HUES64 (cell line): ENCODE results near the gene WHRN.

Experiments used
- H3K27ac ChIP-seq: 2 replicates; pipeline ENCODE4 v1.7.0; 2013; ENCODE audit warnings: low read depth, low read length, inconsistent platforms
- H3K27me3 ChIP-seq: 2 replicates; pipeline ENCODE4 v1.6.1; 2013; ENCODE audit warnings: mild to moderate bottlenecking, low read length; ENCODE audit not compliant: insufficient read depth
- H3K36me3 ChIP-seq: 2 replicates; pipeline ENCODE4 v1.6.1; 2013; ENCODE audit warnings: mild to moderate bottlenecking, low read length; ENCODE audit not compliant: insufficient read depth
- H3K4me1 ChIP-seq: 2 replicates; pipeline ENCODE4 v1.6.1; 2013; ENCODE audit warnings: mild to moderate bottlenecking, low read length, moderate library complexity; ENCODE audit not compliant: insufficient read depth
- H3K4me3 ChIP-seq: 2 replicates; pipeline ENCODE4 v1.5.1; 2013; ENCODE audit warnings: mild to moderate bottlenecking, low read length, moderate library complexity
- H3K9ac ChIP-seq: 2 replicates; pipeline ENCODE4 v1.6.1; 2013; ENCODE audit warnings: mild to moderate bottlenecking, low read depth, low read length
- H3K9me3 ChIP-seq: 2 replicates; pipeline ENCODE4 v1.6.1; 2013; ENCODE audit warnings: low read depth, low read length; ENCODE audit not compliant: insufficient read depth
- WGBS: fragments of 150-250, 120-280 bp; methylation state at CpG from one replicate; pipeline ENCODE4 v1.1.7; 2013; ENCODE audit warnings: missing lambda C conversion rate; 5-methylcytosine and 5-hydroxymethylcytosine counted together

The WHRN gene

DNA sequence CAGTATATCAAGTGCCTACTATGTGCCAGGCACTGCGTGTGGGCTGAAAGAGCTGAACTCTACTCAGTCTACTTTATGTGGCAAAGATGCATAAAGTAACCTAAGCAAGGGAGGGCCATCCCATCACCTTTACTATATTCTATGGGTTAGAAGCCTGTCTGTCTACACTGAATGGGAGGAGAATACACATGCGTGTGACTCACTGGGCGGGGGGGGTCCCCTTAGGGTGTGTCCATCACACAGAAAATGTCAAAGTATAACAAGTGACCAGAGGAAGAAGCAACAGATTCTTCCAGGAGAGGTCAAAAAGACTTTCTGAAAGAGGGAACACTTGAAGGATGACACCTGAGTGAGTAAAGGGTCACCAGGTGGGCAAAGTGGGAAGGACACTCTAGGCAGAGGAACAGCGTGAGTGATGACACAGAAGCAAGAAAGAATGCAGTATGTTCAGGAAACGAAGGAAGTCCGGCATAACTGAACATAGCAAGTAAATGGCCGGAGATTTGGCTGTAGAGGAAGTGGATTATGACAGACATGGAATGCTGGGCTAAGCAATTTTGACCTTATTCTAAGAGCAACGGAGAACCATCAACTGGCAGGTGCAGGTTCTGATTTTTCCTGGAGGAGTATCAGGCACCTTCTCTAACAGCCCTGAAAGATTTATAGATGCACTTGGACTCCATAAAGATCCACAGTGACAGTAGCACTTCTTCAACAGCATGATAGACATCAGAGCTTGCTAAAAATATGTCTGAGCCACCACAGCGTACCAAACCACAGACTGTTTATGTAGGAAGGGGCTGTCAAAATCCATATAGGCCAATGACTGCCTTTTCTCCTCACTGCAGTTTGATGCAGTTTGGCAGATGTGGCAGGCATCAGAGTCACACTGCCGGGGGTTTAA lies 8.0 kb upstream of the WHRN start:
- WGBS: 93% methylated on average over 10 of the region's 10 CpGs
- Histone ChIP-seq H3K4me1 (peaks cover 9% of the 10 kb centered on the region), H3K36me3 (no peaks in the 10 kb centered on the region), H3K27ac (no peak overlapping the region), H3K4me3 (no peak overlapping the region), H3K9ac (no peak overlapping the region), H3K9me3 (no peaks in the 10 kb centered on the region), H3K27me3 (0 out of 2 replicates have a peak, but pooled peaks cover 3% of the 10 kb centered on the region)

- Histone ChIP-seq H3K9ac (no peak overlapping the region), H3K9me3 (no peaks in the 10 kb centered on the region), H3K4me3 (no peak overlapping the region), H3K36me3 (no peaks in the 10 kb centered on the region), H3K27me3 (0 out of 2 replicates have a peak, but pooled peaks cover 6% of the 10 kb centered on the region), H3K27ac (no peak overlapping the region), H3K4me1 (peaks cover 17% of the 10 kb centered on the region)
- WGBS: 92% methylated on average over 12 of the region's 12 CpGs
These were observed 7.0 kb upstream of the WHRN start for GRCh38 chr9:114511978-114512874.

GRCh38 chr9:114507726-114508125 lies 2.5 kb upstream of the WHRN start:
- H3K9me3 ChIP-seq: no peaks in the 10 kb centered on the region
- no peak overlapping the region for H3K27ac ChIP-seq
- peaks cover 30% of the 10 kb centered on the region for H3K27me3 ChIP-seq
- WGBS: 50% methylated on average over 3 of the region's 3 CpGs
- H3K4me3 ChIP-seq: no peak overlapping the region
- H3K36me3 ChIP-seq: no peaks in the 10 kb centered on the region
- H3K4me1 ChIP-seq: peaks cover 23% of the 10 kb centered on the region; the same call in 1 of the 2 replicates
- no peak overlapping the region for H3K9ac ChIP-seq

DNA sequence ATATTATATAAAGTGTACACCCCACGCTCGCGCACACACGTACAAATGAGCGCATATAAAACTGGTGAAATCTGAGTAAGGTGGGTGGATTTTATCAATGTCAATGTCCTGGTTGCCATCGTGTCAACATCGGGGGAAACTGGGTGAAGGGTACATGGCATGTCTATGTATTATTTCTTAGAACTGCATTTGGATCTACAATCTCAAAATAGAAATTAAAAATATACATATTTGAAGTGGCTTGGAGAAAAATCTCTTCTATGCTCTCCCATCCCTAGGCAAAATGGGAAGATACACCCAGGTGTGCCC lies 763 bp upstream of the WHRN start:
- Histone ChIP-seq H3K4me1 (peaks cover 38% of the 10 kb centered on the region), H3K9ac (peak overlapping the region; percentile 78), H3K27me3 (peaks cover 30% of the 10 kb centered on the region), H3K27ac (no peak overlapping the region), H3K36me3 (no peaks in the 10 kb centered on the region), H3K9me3 (no peaks in the 10 kb centered on the region), H3K4me3 (peak overlapping the region; percentile 83)
- WGBS: 77% methylated on average over 7 of the region's 7 CpGs

DNA sequence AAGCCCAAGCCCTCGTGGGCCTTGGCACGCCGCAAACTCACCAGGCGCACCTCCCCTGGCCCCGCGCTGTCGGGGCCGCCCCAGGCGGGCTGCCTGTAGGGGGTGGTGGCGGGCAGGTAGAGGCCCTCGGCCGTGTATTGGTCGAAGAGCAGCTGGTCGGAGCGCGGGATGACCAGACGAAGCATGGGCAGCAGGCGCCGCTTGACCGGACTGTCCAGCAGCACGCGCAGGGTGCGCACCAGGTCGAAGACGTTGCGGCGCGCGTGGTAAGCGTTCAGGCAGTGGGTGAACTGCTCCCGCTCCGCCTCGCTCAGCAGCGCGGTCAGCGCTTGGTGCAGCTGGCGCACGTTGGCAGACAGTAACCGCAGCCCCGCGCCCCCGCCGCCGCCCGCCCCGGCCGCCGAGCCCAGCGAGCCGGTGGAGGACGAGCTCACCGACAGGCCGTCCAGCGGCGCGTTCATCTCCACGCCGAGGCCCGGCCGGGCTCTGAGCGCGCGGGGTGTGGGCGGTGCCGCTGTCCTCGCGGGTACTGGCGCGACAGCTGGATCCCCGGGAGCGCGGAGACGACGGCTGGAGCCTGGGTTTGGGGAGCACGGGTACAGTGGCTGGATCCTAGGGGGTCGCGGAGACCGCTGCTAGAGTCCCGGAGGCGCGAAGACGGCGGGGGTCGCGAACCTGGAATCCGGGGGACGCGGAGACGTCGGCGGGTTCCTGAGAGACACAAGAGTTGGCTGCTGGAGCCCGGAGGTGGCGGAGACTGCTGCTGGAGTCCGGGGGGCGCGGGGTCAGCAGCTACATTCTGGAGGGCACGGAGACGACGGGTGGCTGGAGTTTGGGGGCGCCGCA lies 709 bp downstream of the WHRN start:
- Histone ChIP-seq H3K27me3 (peaks cover 27% of the 10 kb centered on the region), H3K9me3 (no peaks in the 10 kb centered on the region), H3K9ac (peak overlapping the region; percentile 57), H3K4me1 (peaks cover 49% of the 10 kb centered on the region), H3K4me3 (peak overlapping the region; percentile 83), H3K36me3 (no peaks in the 10 kb centered on the region), H3K27ac (no peak overlapping the region)
- 3% methylated on average over 101 of the region's 101 CpGs for WGBS

DNA sequence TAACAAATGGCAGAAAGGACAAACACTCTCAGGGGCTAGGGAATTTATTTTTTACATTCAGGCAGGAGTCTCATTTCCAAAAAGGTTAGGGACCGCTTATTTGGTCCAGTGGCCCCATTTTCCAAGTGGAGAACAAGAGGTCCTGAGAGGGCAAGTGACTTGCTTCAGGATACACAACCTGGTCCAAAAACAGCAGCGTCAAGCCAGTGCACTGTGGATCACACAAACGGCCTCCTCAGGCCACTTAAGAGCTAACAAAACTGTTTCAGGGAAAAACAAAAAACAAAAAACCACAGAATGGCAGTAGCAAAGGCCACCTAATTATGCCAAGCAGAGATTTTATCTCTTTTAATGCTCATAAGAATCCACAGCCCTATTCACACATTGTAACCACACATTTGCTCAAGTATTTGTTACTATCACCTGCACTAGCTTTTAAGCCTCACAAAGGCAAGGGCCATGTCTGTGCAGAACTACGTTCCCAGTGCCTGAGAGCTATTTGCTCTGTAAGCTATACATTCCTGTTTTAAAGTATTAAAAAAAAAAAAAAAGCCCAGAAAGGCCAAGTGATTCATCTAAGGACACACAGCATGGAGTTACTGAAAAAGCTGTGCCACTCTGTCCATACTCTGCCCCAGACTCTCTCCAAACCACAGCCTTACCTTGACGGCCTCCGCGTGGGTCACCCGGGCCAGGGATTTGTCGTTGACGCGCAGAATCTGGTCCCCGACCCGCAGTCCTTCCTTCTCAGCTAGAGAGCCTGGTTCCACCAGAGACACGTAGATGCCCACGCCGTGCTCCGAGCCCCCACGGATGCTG lies 1.5 kb downstream of the WHRN start:
- Histone ChIP-seq H3K4me3 (peak overlapping the region; percentile 83), H3K9ac (no peak overlapping the region)

GRCh38 chr9:114503009-114503408 lies 2.3 kb downstream of the WHRN start:
- H3K4me3 ChIP-seq: no peak overlapping the region
- H3K27me3 ChIP-seq: peaks cover 27% of the 10 kb centered on the region

More for the DNA sequence above, 1.5 kb downstream of the WHRN start:
- peaks cover 49% of the 10 kb centered on the region for H3K4me1 ChIP-seq
- no peaks in the 10 kb centered on the region for H3K36me3 ChIP-seq
- H3K27me3 ChIP-seq: peaks cover 27% of the 10 kb centered on the region
- no peaks in the 10 kb centered on the region for H3K9me3 ChIP-seq
- H3K27ac ChIP-seq: no peak overlapping the region
- 73% methylated on average over 18 of the region's 18 CpGs for WGBS

GRCh38 chr9:114501796-114502682 lies 3.2 kb downstream of the WHRN start:
- H3K9ac ChIP-seq: peak overlapping the region; percentile 64
- peaks cover 36% of the 10 kb centered on the region for H3K4me1 ChIP-seq
- H3K27ac ChIP-seq: peak overlapping the region; percentile 70
- peaks cover 25% of the 10 kb centered on the region for H3K27me3 ChIP-seq
- H3K36me3 ChIP-seq: no peaks in the 10 kb centered on the region
- 22% methylated on average over 12 of the region's 12 CpGs for WGBS
- no peaks in the 10 kb centered on the region for H3K9me3 ChIP-seq
- peak overlapping the region; percentile 46 for H3K4me3 ChIP-seq

More at GRCh38 chr9:114503009-114503408, 2.3 kb downstream of the WHRN start:
- WGBS: 54% methylated on average over 5 of the region's 7 CpGs
- H3K36me3 ChIP-seq: no peaks in the 10 kb centered on the region
- H3K27ac ChIP-seq: no peak overlapping the region; the same call in 1 of the 2 replicates
- H3K9me3 ChIP-seq: no peaks in the 10 kb centered on the region
- peaks cover 42% of the 10 kb centered on the region for H3K4me1 ChIP-seq
- H3K9ac ChIP-seq: no peak overlapping the region

DNA sequence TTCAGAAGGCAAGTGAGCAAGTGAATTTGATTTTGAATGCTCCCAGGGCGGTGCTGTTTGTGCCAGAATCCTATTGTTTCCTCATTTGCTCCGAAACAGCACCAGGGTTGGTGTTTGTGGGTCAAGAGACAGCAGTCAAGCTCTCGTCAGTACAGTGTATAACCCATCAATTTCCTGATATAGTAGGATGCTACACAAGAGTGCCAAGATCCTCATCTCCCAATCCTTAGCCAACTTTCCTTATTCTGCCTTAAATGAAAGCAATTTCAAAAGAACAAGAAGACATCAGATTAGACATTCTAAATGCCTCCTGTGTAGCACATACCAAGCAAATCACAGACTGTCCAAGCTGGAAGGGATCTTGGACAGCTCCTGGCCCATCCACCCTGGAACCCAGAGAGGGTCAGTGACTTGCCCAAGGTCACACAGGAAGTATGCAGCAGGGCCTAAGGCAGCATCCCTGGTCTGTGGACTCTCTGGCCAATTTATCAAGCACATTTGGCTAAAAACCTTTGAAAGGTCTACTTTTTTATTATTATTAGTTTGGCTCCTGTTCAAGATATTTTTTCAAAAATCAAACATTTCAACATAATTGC lies 4.5 kb downstream of the WHRN start:
- Histone ChIP-seq H3K9ac (no peak overlapping the region), H3K27me3 (peaks cover 18% of the 10 kb centered on the region), H3K27ac (no peak overlapping the region), H3K9me3 (no peaks in the 10 kb centered on the region), H3K4me3 (no peak overlapping the region), H3K4me1 (peaks cover 36% of the 10 kb centered on the region), H3K36me3 (no peaks in the 10 kb centered on the region)
- 89% methylated on average over 3 of the region's 3 CpGs for WGBS
